GM08714 (cell line): ENCODE data around the gene WDFY2.
"Not testable (repeated sequence)": the region's sequence is repeated elsewhere in the genome, so short reads cannot be mapped to it uniquely, and the experiment has no call there.

Source experiments
- H3K4me3 ChIP-seq: fragments of 200-500 bp; sonication (Bioruptor generic); 2 replicates; pipeline ENCODE4 v1.5.1; 2014; ENCODE audit warnings: mild to moderate bottlenecking, low read length, inconsistent platforms
- ZNF274 ChIP-seq: IDR thresholded peaks from 2 replicates; pipeline ENCODE4 v1.6.1; 2012; ENCODE audit warnings: mild to moderate bottlenecking, low read depth, low read length

WDFY2 gene

GRCh38 chr13:51675877-51676276, 91.6 kb downstream of the WDFY2 start:
- no peak overlapping the region for H3K4me3 ChIP-seq
- TF ChIP-seq ZNF274 = no peak

GRCh38 chr13:51676739-51677138, 92.5 kb downstream of the WDFY2 start:
- no peak overlapping the region for H3K4me3 ChIP-seq
- TF ChIP-seq ZNF274 = no peak

DNA sequence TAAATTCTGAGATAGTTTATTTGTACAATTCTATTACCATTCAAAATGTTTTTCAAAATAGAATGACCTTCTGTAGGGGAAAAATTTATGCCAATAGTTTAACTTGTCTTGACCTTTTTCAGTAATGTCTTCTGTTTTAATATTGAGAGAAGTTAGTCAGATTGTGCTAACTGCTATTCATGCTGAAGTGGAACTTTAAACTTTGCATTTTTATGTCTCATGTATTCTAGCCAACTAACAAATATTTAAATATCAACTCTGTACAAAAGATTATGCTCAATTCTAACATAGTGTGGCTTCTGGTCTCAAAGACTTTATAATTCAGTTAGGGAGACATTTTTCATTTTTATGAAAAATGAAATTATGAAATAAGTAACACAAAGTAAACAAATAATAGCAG, 94.2 kb downstream of the WDFY2 start:
- TF ChIP-seq ZNF274 = no peak
- H3K4me3 ChIP-seq = no peak overlapping the region

GRCh38 chr13:51679616-51680015, 95.4 kb downstream of the WDFY2 start:
- H3K4me3 ChIP-seq = no peak overlapping the region
- no peak for TF ChIP-seq ZNF274

DNA sequence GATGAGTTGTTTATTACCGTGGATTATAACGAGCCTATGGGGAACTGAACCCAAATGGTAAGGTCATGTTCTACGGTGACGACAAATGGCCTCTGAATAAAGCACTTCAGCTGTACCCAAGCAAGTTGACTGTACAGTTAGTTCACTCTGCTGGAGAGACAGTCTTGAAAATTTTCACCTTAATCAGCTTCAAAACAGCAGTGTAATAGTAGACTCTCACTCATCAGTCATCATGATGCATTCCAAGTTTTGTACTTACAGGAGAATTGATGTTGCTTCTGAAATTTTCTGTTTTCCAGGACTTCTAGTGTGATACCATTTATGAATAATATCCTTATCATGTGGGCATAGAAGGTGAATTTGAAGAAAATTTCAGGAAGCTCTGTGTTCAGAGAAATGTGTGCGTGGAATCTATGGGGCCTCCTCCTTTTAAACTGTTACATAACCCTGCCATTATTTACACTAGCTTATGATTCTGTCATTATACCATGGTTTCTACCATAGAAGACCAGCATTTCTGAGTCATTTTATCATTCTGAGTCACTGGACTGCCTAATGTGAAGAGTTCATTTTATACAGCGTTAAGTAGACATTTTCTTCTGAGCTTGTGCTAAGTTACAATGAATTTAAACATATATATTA, 96.9 kb downstream of the WDFY2 start:
- TF ChIP-seq ZNF274 = no peak
- no peak overlapping the region for H3K4me3 ChIP-seq

DNA sequence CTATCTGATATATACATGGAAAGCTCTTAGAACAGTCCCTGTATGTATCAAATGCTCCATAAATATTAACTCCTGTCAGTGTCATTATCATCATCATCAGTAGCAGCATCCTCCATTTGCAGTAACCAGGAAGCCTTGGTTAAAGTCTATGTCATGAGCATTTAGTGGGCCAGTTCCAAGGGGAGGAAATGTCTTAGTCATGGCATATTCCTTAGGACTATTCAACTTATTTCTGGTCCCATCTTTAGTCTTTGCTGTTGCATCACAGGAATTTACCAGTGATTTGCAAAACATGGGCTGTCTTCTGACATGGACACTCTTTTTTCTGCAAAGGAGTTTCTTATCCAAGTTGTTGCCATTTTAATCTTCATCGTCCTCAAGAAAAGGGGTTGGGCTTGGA, 98.4 kb downstream of the WDFY2 start:
- H3K4me3 ChIP-seq = no peak overlapping the region
- no peak for TF ChIP-seq ZNF274

DNA sequence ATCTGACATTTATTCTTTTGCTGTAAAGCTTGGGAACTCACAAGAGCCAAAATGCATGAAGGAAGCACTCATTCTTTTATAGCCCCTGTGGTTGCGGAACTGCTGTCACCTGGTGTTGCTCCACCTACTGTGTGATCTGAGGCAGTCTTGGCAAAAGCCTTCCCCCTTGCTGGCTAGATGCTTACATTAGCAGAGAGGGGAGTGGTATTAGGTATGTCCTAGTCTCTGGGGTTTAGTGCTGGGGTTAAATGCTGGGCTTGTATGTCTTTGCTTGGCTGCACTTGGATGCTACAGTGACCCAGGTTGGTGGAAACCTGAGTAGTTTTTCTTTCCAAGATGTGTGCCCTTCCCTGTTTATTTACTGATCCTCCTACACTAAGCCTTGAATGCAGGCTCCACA, 99.3 kb downstream of the WDFY2 start:
- no peak for TF ChIP-seq ZNF274

GRCh38 chr13:51684076-51684475, 99.8 kb downstream of the WDFY2 start:
- H3K4me3 ChIP-seq = no peak overlapping the region
- no peak for TF ChIP-seq ZNF274

More for the DNA sequence above, 99.3 kb downstream of the WDFY2 start:
- H3K4me3 ChIP-seq = no peak overlapping the region

DNA sequence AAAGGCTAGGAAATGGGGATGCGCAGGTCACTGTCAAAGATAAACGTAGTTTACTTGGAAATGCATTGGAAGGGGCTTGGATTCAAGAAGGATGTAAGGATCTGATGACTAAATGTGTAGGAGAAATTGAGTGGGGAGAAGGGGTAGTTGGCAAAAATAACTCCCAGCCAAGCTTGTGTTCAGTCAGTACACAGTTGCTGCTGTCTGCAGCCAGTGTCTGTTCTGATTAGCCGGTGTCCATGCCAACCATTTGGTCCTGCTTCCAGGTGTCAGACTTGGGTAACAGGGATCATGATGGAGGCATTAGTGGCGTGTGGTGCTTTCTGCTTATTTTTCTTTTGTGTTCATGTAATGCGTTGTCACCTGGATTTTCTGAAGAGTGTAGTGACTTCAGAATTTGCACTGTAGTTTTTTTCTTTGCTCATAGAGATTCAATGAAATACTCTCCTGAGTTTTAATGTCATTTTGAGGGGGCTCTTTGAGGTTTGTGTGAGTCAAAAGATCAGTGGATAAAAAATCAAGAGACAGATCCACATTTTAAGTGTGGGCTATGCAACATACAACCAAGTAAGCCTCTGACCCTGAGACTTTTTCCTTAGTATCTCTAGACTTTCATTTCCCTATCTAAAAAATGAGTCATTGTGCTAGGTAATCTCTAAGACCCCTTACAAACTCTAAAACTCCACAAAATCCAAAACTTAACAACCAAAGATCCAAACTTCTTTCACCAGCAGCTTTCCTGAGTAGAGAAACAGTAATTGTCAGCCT, 103.9 kb downstream of the WDFY2 start:
- TF ChIP-seq ZNF274 = no peak
- no peak overlapping the region for H3K4me3 ChIP-seq

- TF ChIP-seq ZNF274 = no peak
- no peak overlapping the region for H3K4me3 ChIP-seq
These were observed 104.8 kb downstream of the WDFY2 start for GRCh38 chr13:51688937-51689662.

GRCh38 chr13:51689663-51689996, 105.4 kb downstream of the WDFY2 start:
- no peak for TF ChIP-seq ZNF274
- H3K4me3 ChIP-seq = no peak overlapping the region

DNA sequence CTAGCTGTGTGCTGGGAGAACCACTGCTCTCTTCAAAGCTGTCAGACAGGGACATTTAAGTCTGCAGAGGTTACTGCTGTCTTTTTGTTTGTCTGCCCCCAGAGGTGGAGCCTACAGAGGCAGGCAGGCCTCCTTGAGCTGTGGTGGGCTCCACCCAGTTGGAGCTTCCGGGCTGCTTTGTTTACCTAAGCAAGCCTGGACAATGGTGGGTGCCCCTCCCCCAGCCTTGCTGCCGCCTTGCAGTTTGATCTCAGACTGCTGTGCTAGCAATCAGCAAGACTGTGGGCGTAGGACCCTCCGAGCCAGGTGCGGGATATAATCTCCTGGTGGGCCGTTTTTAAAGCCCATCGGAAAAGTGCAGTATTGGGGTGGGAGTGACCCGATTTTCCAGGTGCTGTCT, 111.4 kb downstream of the WDFY2 start:
- not testable (repeated sequence) for H3K4me3 ChIP-seq

- no peak for TF ChIP-seq ZNF274
- no peak overlapping the region for H3K4me3 ChIP-seq
These were observed 112.9 kb downstream of the WDFY2 start for GRCh38 chr13:51697181-51697580.

DNA sequence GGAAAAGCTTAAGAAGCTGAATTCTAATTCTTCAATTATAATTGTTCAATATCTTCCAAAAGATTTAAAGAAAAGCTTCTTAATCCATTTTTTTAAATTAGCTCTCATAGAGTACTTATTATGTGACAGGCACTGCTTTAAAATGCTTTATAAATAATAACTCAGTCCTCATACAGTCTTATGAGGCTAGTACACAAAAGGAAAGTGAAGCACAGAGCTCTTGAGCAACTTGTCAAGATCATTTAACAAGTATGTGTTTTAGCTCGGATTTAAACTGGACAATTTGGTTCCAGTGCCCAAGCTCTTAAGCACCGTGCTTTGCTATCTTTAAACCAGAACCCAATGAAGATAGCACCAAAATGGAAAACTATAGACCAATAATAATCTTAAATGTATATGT, 113.6 kb downstream of the WDFY2 start:
- H3K4me3 ChIP-seq = no peak overlapping the region
- TF ChIP-seq ZNF274 = no peak

DNA sequence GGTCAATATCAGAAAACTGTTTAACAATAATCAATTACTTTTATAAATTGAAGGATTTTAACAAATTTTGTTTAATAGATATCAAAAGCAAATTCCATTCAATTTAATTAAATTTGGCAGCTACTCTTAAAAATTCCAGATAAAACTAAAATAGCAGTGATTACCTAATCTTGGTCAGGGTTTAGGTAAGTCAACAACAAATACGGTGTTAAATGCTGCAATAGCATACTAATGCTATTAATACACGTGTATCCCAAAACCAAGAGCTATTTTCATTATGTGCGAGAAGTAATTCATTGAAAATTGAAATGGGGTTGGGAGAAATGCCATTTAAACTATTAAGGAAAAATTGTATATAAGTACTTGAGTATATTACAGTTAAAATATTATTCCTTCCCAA, 114.1 kb downstream of the WDFY2 start:
- no peak for TF ChIP-seq ZNF274
- H3K4me3 ChIP-seq = no peak overlapping the region
